Colon (tissue), 2 donors: ENCODE results near the gene SDE2.
"Not testable (repeated sequence)": the region's sequence is repeated elsewhere in the genome, so short reads cannot be mapped to it uniquely, and the experiment has no call there.

Source experiments
- FAIRE-seq: peaks from 2 replicates; lab custom pipeline; 2012; peaks lifted over from hg19 to GRCh38; lab: Jason Lieb, UNC
- donor health status: control.
- donor health status: control.

Gene SDE2

GRCh38 chr1:225975146-225975545 is 24.0 kb downstream of the SDE2 start:
- FAIRE-seq, result not testable (repeated sequence)

- FAIRE-seq, result no peak
Observed at GRCh38 chr1:225974454-225974853, 24.7 kb downstream of the SDE2 start.

GRCh38 chr1:225973158-225973557 is 26.0 kb downstream of the SDE2 start:
- FAIRE-seq, result no peak

- FAIRE-seq, result no peak
Observed at GRCh38 chr1:225972344-225973152, 26.6 kb downstream of the SDE2 start.

GRCh38 chr1:225970592-225971157 is 28.5 kb downstream of the SDE2 start:
- FAIRE-seq, result not testable (repeated sequence)

GRCh38 chr1:225969751-225970150 is 29.4 kb downstream of the SDE2 start:
- not testable (repeated sequence) for FAIRE-seq

GRCh38 chr1:225965231-225965630 is 33.9 kb downstream of the SDE2 start:
- FAIRE-seq, result no peak

- no peak for FAIRE-seq
Observed at GRCh38 chr1:225963735-225964530, 35.2 kb downstream of the SDE2 start.

- no peak for FAIRE-seq
Observed at GRCh38 chr1:225962440-225962975, 36.6 kb downstream of the SDE2 start.

GRCh38 chr1:225961659-225962439 is 37.3 kb downstream of the SDE2 start:
- no peak for FAIRE-seq

GRCh38 chr1:225958041-225958440 is 41.1 kb downstream of the SDE2 start:
- FAIRE-seq, result no peak

GRCh38 chr1:225954753-225955152 is 44.4 kb downstream of the SDE2 start:
- no peak for FAIRE-seq

- no peak for FAIRE-seq
Observed at GRCh38 chr1:225953315-225953714, 45.8 kb downstream of the SDE2 start.

GRCh38 chr1:225950905-225951497 is 48.1 kb downstream of the SDE2 start:
- FAIRE-seq, result no peak

- no peak for FAIRE-seq
Observed at GRCh38 chr1:225949041-225949440, 50.1 kb downstream of the SDE2 start.

GRCh38 chr1:225946803-225947202 is 52.3 kb downstream of the SDE2 start:
- FAIRE-seq, result no peak

GRCh38 chr1:225946082-225946620 is 53.0 kb downstream of the SDE2 start:
- no peak for FAIRE-seq

- no peak for FAIRE-seq
Observed at GRCh38 chr1:225945564-225945963, 53.6 kb downstream of the SDE2 start.

GRCh38 chr1:225944951-225945350 is 54.2 kb downstream of the SDE2 start:
- FAIRE-seq, result no peak

GRCh38 chr1:225944387-225944786 is 54.8 kb downstream of the SDE2 start:
- FAIRE-seq, result no peak

- FAIRE-seq, result no peak
Observed at GRCh38 chr1:225943582-225943981, 55.6 kb downstream of the SDE2 start.
